Esophagus (tissue), 2 donors: ENCODE results near the gene CACNB1. TPM values are rescaled to one million over a fixed set of nuclear protein-coding genes. Genes with fewer than 3 reads are reported as not detected.

Source experiments
- H3K27ac ChIP-seq, 2 donors: one replicate each; pipeline ENCODE4 v1.5.1; 2013; ENCODE audit warnings: low read depth in 2 of 2, mild to moderate bottlenecking in 2 of 2, inconsistent platforms in 1 of 2, low read length in 1 of 2, moderate library complexity in 1 of 2
- H3K27me3 ChIP-seq, 2 donors: one replicate each; pipeline ENCODE4 v1.6.1; 2013; ENCODE audit warnings: low read length in 2 of 2, control low read depth in 1 of 2, mild to moderate bottlenecking in 1 of 2; ENCODE audit not compliant: insufficient read depth in 2 of 2, control insufficient read depth in 1 of 2
- H3K36me3 ChIP-seq, 2 donors: one replicate each; pipeline ENCODE4 v1.6.1; 2013; ENCODE audit warnings: low read length in 1 of 2; ENCODE audit not compliant: control insufficient read depth in 2 of 2, insufficient read depth in 2 of 2
- H3K4me1 ChIP-seq, 2 donors: one replicate each; pipeline ENCODE4 v1.6.1; 2013; ENCODE audit warnings: low read length in 1 of 2; ENCODE audit not compliant: control insufficient read depth in 2 of 2, insufficient read depth in 2 of 2
- H3K4me3 ChIP-seq, 2 donors: one replicate each; pipeline ENCODE4 v1.5.1; 2013; ENCODE audit warnings: low read length in 2 of 2, mild to moderate bottlenecking in 2 of 2, low read depth in 1 of 2, moderate library complexity in 1 of 2
- H3K9me3 ChIP-seq, 2 donors: one replicate each; pipeline ENCODE4 v1.6.1; 2013; ENCODE audit warnings: mild to moderate bottlenecking in 2 of 2, low read depth in 1 of 2, low read length in 1 of 2, moderate library complexity in 1 of 2; ENCODE audit not compliant: control insufficient read depth in 2 of 2, insufficient read depth in 1 of 2
- WGBS, 2 donors: extraction: QIAGEN DNeasy Blood & Tissue Kit; methylation state at CpG; one replicate each; pipeline ENCODE4 v1.1.7; 2013; 5-methylcytosine and 5-hydroxymethylcytosine counted together
- polyA plus RNA-seq, 2 donors: library from polyadenylated mRNA; stranded (reverse); fragments of 200-250 nt; gene quantifications; one replicate each; pipeline ENCODE4 v1.2.3, GENCODE V29; 2013
- donor health status: healthy with polysubstance abuse.
- donor health status: Bipolar disorder and iron deficiency.

Gene CACNB1
- polyA plus RNA-seq, 2 donors = 1.6 to 2.6 TPM

DNA sequence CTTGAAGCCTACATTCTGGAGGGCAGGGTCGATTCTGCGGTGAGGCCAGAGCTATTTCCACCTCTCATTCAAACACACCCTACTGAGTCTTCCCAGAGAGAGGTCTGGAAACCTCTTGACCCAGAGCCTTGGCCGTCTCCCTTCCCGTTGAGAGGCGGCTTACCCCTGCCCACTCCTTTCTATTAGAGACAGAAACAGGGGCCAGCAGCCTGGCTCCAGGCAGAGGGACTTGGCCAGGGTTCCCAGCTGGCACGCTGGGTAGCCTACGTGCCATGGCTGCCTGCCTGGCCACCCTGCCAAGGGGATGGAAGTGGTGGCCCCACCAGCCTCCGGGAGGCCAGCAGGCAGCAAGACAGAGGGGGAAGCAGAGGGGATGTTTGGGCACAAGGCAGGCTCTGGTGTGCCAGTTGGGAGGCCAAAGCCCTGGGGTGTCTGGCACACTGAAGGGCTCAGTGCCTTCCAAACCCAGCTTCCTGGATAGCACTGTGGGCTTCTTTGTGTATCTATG is 22.2 kb upstream of the CACNB1 start:
- Histone ChIP-seq H3K9me3 (no peaks in the 10 kb centered on the region), H3K27ac (no peak overlapping the region), H3K36me3 (no peaks in the 10 kb centered on the region), H3K4me1 (no peaks in the 10 kb centered on the region), H3K27me3 (no peaks in the 10 kb centered on the region), H3K4me3 (no peak overlapping the region)
- 46 to 55% methylated on average over 8 of the region's 8 CpGs for WGBS, 2 donors

- Histone ChIP-seq H3K36me3 (no peaks in the 10 kb centered on the region), H3K4me3 (no peak overlapping the region), H3K9me3 (no peaks in the 10 kb centered on the region), H3K27ac (no peak overlapping the region), H3K4me1 (no peaks in the 10 kb centered on the region), H3K27me3 (no peaks in the 10 kb centered on the region)
- 54 to 57% methylated on average over 8 of the region's 8 CpGs for WGBS, 2 donors
Measured at GRCh38 chr17:39218906-39219305, 21.4 kb upstream of the CACNB1 start.

- Histone ChIP-seq H3K36me3 (no peaks in the 10 kb centered on the region), H3K4me3 (no peak overlapping the region), H3K9me3 (no peaks in the 10 kb centered on the region), H3K4me1 (no peaks in the 10 kb centered on the region), H3K27ac (no peak overlapping the region), H3K27me3 (no peaks in the 10 kb centered on the region)
- 20 to 31% methylated on average over 24 of the region's 24 CpGs for WGBS, 2 donors
Measured at GRCh38 chr17:39217734-39218369, 20.4 kb upstream of the CACNB1 start.

- Histone ChIP-seq H3K27ac (no peak overlapping the region), H3K9me3 (no peaks in the 10 kb centered on the region), H3K27me3 (no peaks in the 10 kb centered on the region), H3K36me3 (no peaks in the 10 kb centered on the region), H3K4me3 (no peak overlapping the region), H3K4me1 (peaks cover 3 to 17% of the 10 kb centered on the region in 2 donors)
- 62 to 72% methylated on average over 9 of the region's 9 CpGs for WGBS, 2 donors
Measured at GRCh38 chr17:39213852-39214251, 16.4 kb upstream of the CACNB1 start.

GRCh38 chr17:39212841-39213480 is 15.5 kb upstream of the CACNB1 start:
- no peaks in the 10 kb centered on the region for H3K9me3 ChIP-seq
- H3K27me3 ChIP-seq = no peaks in the 10 kb centered on the region
- WGBS, 2 donors = 46 to 58% methylated on average over 16 of the region's 16 CpGs
- H3K36me3 ChIP-seq = no peaks in the 10 kb centered on the region
- H3K4me3 ChIP-seq = no peak overlapping the region
- peak overlapping the region in 1 of 2 donors; percentile 13 for H3K27ac ChIP-seq
- peaks cover 3 to 18% of the 10 kb centered on the region in 2 donors for H3K4me1 ChIP-seq

GRCh38 chr17:39212195-39212810 is 14.8 kb upstream of the CACNB1 start:
- Histone ChIP-seq H3K4me1 (peaks cover 3 to 18% of the 10 kb centered on the region in 2 donors), H3K27me3 (no peaks in the 10 kb centered on the region), H3K27ac (peak overlapping the region in 1 of 2 donors; percentile 13), H3K36me3 (no peaks in the 10 kb centered on the region), H3K9me3 (no peaks in the 10 kb centered on the region), H3K4me3 (no peak overlapping the region)
- 58 to 68% methylated on average over 11 of the region's 11 CpGs for WGBS, 2 donors

GRCh38 chr17:39210093-39210434 is 12.6 kb upstream of the CACNB1 start:
- Histone ChIP-seq H3K4me1 (peaks cover 3 to 18% of the 10 kb centered on the region in 2 donors), H3K9me3 (no peaks in the 10 kb centered on the region), H3K36me3 (peaks cover 0 to 2% of the 10 kb centered on the region in 2 donors), H3K27me3 (no peaks in the 10 kb centered on the region), H3K27ac (no peak overlapping the region), H3K4me3 (peak overlapping the region; percentile 22 to 31)
- 12 to 15% methylated on average over 22 of the region's 22 CpGs for WGBS, 2 donors

DNA sequence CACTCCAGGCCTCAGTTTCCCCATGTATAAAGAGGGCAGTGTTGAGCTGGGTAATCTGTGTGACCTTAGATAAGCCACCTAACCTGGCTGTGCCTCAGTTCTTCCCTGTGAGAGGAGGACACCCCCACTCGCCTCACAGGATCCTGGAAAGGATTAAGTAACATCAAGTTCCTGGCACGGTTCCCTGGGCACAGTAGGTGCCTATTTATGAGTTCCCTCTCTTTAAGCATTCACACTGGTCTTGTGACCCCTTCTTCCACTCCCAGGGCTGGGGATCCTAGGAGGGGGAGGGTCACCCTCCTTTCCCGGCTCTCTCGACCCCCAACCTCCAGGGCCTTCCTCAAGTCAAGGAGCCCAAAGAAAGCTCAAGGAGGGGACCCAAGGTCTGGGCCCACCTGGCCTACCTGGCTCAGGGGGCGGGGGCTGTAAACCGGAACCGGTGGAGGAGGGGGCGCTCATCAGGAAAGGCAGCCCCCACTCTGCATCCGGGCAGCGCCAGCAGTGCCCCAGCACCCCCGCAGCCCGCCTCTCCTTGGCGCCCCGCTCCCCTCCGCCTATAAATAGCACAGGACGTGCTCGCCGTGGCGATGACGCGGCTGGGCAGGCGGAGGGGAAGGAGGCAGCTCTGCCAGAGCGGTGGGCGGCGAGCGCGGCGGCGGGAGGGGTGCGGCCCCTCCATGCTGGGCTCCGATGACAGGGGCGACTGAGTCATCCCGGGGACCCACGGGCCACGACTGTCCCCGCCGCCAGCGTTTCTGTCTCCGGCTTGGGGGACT is 12.0 kb upstream of the CACNB1 start:
- peak overlapping the region; percentile 22 to 31 for H3K4me3 ChIP-seq
- no peak overlapping the region for H3K27ac ChIP-seq
- H3K4me1 ChIP-seq = peaks cover 3 to 18% of the 10 kb centered on the region in 2 donors
- no peaks in the 10 kb centered on the region for H3K27me3 ChIP-seq
- H3K9me3 ChIP-seq = no peaks in the 10 kb centered on the region
- WGBS, 2 donors = 2 to 3% methylated on average over 35 to 39 of the region's 39 CpGs
- peaks cover 1 to 4% of the 10 kb centered on the region in 2 donors for H3K36me3 ChIP-seq

GRCh38 chr17:39208893-39209292 is 11.4 kb upstream of the CACNB1 start:
- no peak overlapping the region for H3K4me3 ChIP-seq

More at GRCh38 chr17:39208893-39209292, 11.4 kb upstream of the CACNB1 start:
- Histone ChIP-seq H3K9me3 (no peaks in the 10 kb centered on the region), H3K36me3 (peaks cover 8 to 9% of the 10 kb centered on the region in 2 donors), H3K27me3 (no peaks in the 10 kb centered on the region), H3K27ac (no peak overlapping the region), H3K4me1 (peaks cover 3 to 18% of the 10 kb centered on the region in 2 donors)
- WGBS, 2 donors = 44 to 49% methylated on average over 8 of the region's 8 CpGs
